ENCODE measurements around the gene NTRK1. TPM values are rescaled to one million over a fixed set of nuclear protein-coding genes. Genes with fewer than 3 reads are reported as not detected.

NTRK1 gene
- total and polyA plus RNA-seq, 2 of the 13 experiments (the other 11 are each of a cell fraction or from before 2014, with no cell fraction given), result not detected

DNA sequence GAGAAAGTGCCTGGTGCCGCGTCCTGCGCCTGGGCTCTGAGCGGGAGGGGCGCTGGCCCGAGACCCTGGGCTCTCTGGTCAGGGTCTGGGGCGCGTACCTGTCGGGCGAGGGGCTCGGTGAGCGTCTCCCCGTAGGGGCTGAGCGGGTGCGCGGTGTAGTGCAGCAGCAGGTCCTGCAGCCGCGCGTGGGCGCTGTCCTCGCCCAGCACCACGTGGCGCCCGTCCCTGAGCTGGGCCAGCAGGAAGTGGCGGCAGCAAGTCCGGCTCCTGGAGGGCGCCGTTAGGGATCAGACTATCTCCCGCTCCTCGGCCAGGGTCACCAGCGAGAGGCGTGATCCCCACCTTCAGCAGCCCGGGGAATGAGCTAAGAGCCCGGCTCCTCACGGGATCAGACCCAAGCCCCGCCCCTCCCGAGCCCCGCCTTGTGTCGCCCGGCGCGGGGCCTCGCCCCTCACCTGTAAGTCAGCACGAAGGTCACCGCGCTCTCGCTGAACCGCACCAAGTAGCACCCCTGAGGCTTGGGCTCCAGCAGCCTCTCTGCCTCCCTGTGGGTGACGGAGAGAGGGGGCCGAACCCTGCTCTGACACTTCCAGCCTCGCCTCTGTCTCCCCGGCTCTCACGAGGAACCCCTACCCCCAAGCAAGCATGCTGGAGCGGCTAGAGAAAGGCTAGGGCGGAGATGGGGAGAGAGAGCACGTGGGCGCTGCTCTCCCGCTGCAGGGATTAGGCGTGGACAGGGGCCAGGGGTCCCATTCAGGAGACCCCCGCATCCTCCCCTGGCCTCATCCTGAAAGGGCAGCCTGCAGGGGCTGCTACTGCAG, 46.7 kb upstream of the NTRK1 start (continued):
- TF ChIP-seq, protein P1, sequence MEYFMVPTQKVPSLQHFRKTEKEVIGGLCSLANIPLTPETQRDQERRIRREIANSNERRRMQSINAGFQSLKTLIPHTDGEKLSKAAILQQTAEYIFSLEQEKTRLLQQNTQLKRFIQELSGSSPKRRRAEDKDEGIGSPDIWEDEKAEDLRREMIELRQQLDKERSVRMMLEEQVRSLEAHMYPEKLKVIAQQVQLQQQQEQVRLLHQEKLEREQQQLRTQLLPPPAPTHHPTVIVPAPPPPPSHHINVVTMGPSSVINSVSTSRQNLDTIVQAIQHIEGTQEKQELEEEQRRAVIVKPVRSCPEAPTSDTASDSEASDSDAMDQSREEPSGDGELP (IDR thresholded peaks at IDR 0.05; ENCODE audit: borderline replicate concordance, low read depth), result no peak; the same call in 1 of the 2 replicates
- no peak for TF ChIP-seq LCORL (IDR thresholded peaks at IDR 0.05)
- peak; percentile 69; the same call in 1 of the 2 replicates for TF ChIP-seq LCORL (CRISPR knock-in tag; IDR thresholded peaks at IDR 0.05)
- no peak for TF ChIP-seq ZBTB1 (CRISPR knock-in tag; IDR thresholded peaks at IDR 0.05; ENCODE audit: borderline replicate concordance)
- peak; percentile 94 for TF ChIP-seq ZNF879 (CRISPR knock-in tag; IDR thresholded peaks at IDR 0.05)
- TF ChIP-seq NCOR1 (IDR thresholded peaks at IDR 0.05; ENCODE audit: borderline replicate concordance, low read length), result no peak
- 0 out of 2 replicates have a peak, but pooled peaks have one; percentile 44 for TF ChIP-seq JUND (CRISPR knock-in tag; IDR thresholded peaks at IDR 0.05)
- TF ChIP-seq ERF (CRISPR knock-in tag; IDR thresholded peaks at IDR 0.05), result peak; percentile 82; the same call in 1 of the 2 replicates
- no peak for TF ChIP-seq SNRNP70 (IDR thresholded peaks at IDR 0.05; ENCODE audit: low read depth, low read length)
- TF ChIP-seq SRSF9 (IDR thresholded peaks at IDR 0.05; ENCODE audit: borderline replicate concordance, insufficient read depth, low read depth, low read length, poor library complexity, severe bottlenecking), result no peak
- TF ChIP-seq ZNF446 (CRISPR knock-in tag; IDR thresholded peaks at IDR 0.05), result peak; percentile 56; the same call in 1 of the 2 replicates
- peak; percentile 96 for TF ChIP-seq ATF7-NPFF (CRISPR knock-in tag; IDR thresholded peaks at IDR 0.05; ENCODE audit: low read depth)
- peak; percentile 92; the same call in 1 of the 2 replicates for TF ChIP-seq ZNF510 (CRISPR knock-in tag; IDR thresholded peaks at IDR 0.05; ENCODE audit: low read depth)
- no peak for TF ChIP-seq ARNT (IDR thresholded peaks at IDR 0.05)
- TF ChIP-seq TCF12 (IDR thresholded peaks at IDR 0.05), result no peak
- TF ChIP-seq TCF12 (CRISPR knock-in tag; IDR thresholded peaks at IDR 0.05), result no peak
- TF ChIP-seq MTA1 (CRISPR knock-in tag; IDR thresholded peaks at IDR 0.05; ENCODE audit: borderline replicate concordance), result peak; percentile 73; the same call in 1 of the 2 replicates
- TF ChIP-seq, protein P2, sequence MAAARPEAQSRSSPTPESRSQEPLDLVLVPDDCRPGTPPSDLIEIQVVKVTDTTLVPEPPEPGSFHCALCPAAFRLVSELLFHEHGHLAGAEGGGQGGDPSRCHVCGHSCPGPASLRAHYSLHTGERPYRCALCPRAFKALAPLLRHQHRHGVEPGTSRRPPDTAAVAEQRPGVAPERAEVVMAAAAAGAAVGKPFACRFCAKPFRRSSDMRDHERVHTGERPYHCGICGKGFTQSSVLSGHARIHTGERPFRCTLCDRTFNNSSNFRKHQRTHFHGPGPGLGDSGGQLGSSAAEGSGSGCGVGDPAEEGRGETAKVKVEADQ (CRISPR knock-in tag; IDR thresholded peaks at IDR 0.05; ENCODE audit: borderline replicate concordance), result no peak; the same call in 1 of the 2 replicates
- peak; percentile 87 for TF ChIP-seq ZNF431 (CRISPR knock-in tag; IDR thresholded peaks at IDR 0.05; ENCODE audit: borderline replicate concordance, low read depth)
- TF ChIP-seq ZNF335 (CRISPR knock-in tag; IDR thresholded peaks at IDR 0.05), result 0 out of 2 replicates have a peak, but pooled peaks have one; percentile 43
- 0 out of 2 replicates have a peak, but pooled peaks have one; percentile 63 for TF ChIP-seq HDAC2 (CRISPR knock-in tag; IDR thresholded peaks at IDR 0.05)
- no peak for TF ChIP-seq SIN3B (IDR thresholded peaks at IDR 0.05; ENCODE audit: low read length)
- TF ChIP-seq EEA1 (CRISPR knock-in tag; IDR thresholded peaks at IDR 0.05; ENCODE audit: borderline replicate concordance), result peak; percentile 84; the same call in 1 of the 2 replicates

Data from HepG2 (cell line).